ENCODE measurements around the gene WDR77.

Gene WDR77

GRCh38 chr1:111462370-111463028 lies 13.4 kb upstream of the WDR77 start:
- TF ChIP-seq GATA2 (IDR thresholded peaks at IDR 0.05; ENCODE audit: low read depth, low read length) (no peak), GATA3 (IDR thresholded peaks at IDR 0.05; ENCODE audit: low read depth, low read length) (no peak)

- TF ChIP-seq GATA3 (IDR thresholded peaks at IDR 0.05; ENCODE audit: low read depth, low read length) (no peak), GATA2 (IDR thresholded peaks at IDR 0.05; ENCODE audit: low read depth, low read length) (no peak)
Observed at GRCh38 chr1:111461765-111462164, 12.7 kb upstream of the WDR77 start.

GRCh38 chr1:111455642-111456031 lies 6.6 kb upstream of the WDR77 start:
- TF ChIP-seq GATA3 (IDR thresholded peaks at IDR 0.05; ENCODE audit: low read depth, low read length) (no peak), GATA2 (IDR thresholded peaks at IDR 0.05; ENCODE audit: low read depth, low read length) (no peak)

- no peak for TF ChIP-seq GATA2 (IDR thresholded peaks at IDR 0.05; ENCODE audit: low read depth, low read length)
- no peak for TF ChIP-seq GATA3 (IDR thresholded peaks at IDR 0.05; ENCODE audit: low read depth, low read length)
Observed at GRCh38 chr1:111454859-111455641, 6.0 kb upstream of the WDR77 start.

- no peak for TF ChIP-seq GATA3 (IDR thresholded peaks at IDR 0.05; ENCODE audit: low read depth, low read length)
- no peak for TF ChIP-seq GATA2 (IDR thresholded peaks at IDR 0.05; ENCODE audit: low read depth, low read length)
Observed at GRCh38 chr1:111453706-111454105, 4.7 kb upstream of the WDR77 start.

GRCh38 chr1:111452581-111452980 lies 3.5 kb upstream of the WDR77 start:
- TF ChIP-seq GATA2 (IDR thresholded peaks at IDR 0.05; ENCODE audit: low read depth, low read length) (no peak), GATA3 (IDR thresholded peaks at IDR 0.05; ENCODE audit: low read depth, low read length) (no peak)

- no peak for TF ChIP-seq GATA2 (IDR thresholded peaks at IDR 0.05; ENCODE audit: low read depth, low read length)
- TF ChIP-seq GATA3 (IDR thresholded peaks at IDR 0.05; ENCODE audit: low read depth, low read length) = no peak
Observed at GRCh38 chr1:111450185-111450584, 1.1 kb upstream of the WDR77 start.

GRCh38 chr1:111449703-111450017 lies 604 bp upstream of the WDR77 start:
- no peak for TF ChIP-seq GATA3 (IDR thresholded peaks at IDR 0.05; ENCODE audit: low read depth, low read length)
- TF ChIP-seq GATA2 (IDR thresholded peaks at IDR 0.05; ENCODE audit: low read depth, low read length) = no peak

GRCh38 chr1:111448482-111448917 lies 556 bp downstream of the WDR77 start:
- TF ChIP-seq GATA2 (IDR thresholded peaks at IDR 0.05; ENCODE audit: low read depth, low read length) (no peak), GATA3 (IDR thresholded peaks at IDR 0.05; ENCODE audit: low read depth, low read length) (no peak)

- TF ChIP-seq GATA3 (IDR thresholded peaks at IDR 0.05; ENCODE audit: low read depth, low read length) (no peak), GATA2 (IDR thresholded peaks at IDR 0.05; ENCODE audit: low read depth, low read length) (no peak)
Observed at GRCh38 chr1:111446967-111447892, 1.8 kb downstream of the WDR77 start.

- TF ChIP-seq GATA3 (IDR thresholded peaks at IDR 0.05; ENCODE audit: low read depth, low read length) (no peak), GATA2 (IDR thresholded peaks at IDR 0.05; ENCODE audit: low read depth, low read length) (no peak)
Observed at GRCh38 chr1:111446546-111446945, 2.5 kb downstream of the WDR77 start.

GRCh38 chr1:111444031-111444430 lies 5.0 kb downstream of the WDR77 start:
- no peak for TF ChIP-seq GATA2 (IDR thresholded peaks at IDR 0.05; ENCODE audit: low read depth, low read length)
- no peak for TF ChIP-seq GATA3 (IDR thresholded peaks at IDR 0.05; ENCODE audit: low read depth, low read length)

- TF ChIP-seq GATA3 (IDR thresholded peaks at IDR 0.05; ENCODE audit: low read depth, low read length) = no peak
- TF ChIP-seq GATA2 (IDR thresholded peaks at IDR 0.05; ENCODE audit: low read depth, low read length) = no peak
Observed at GRCh38 chr1:111442457-111442856, 6.6 kb downstream of the WDR77 start.

- no peak for TF ChIP-seq GATA3 (IDR thresholded peaks at IDR 0.05; ENCODE audit: low read depth, low read length)
- no peak for TF ChIP-seq GATA2 (IDR thresholded peaks at IDR 0.05; ENCODE audit: low read depth, low read length)
Observed at GRCh38 chr1:111441573-111442192, 7.4 kb downstream of the WDR77 start.
